Endothelial cell (in vitro differentiated cells): ENCODE data around the gene PRDM9. TPM values are rescaled to one million over a fixed set of nuclear protein-coding genes. Genes with fewer than 3 reads are reported as not detected.

Source experiments
- DNase-seq: peaks from one replicate; pipeline ENCODE4 v3.0.0; 2021; ENCODE audit warnings: low spot score
- H3K27ac Mint-ChIP-seq: one replicate; pipeline ENCODE4 v1.8.0; 2021; ENCODE audit warnings: mixed read lengths, inconsistent platforms; ENCODE audit not compliant: unreplicated experiment
- H3K27me3 Mint-ChIP-seq: one replicate; pipeline ENCODE4 v1.8.0; 2021; ENCODE audit warnings: mild to moderate bottlenecking, moderate library complexity, mixed read lengths, inconsistent platforms; ENCODE audit not compliant: unreplicated experiment
- H3K36me3 Mint-ChIP-seq: one replicate; pipeline ENCODE4 v1.8.0; 2021; ENCODE audit warnings: mild to moderate bottlenecking, low read depth, mixed read lengths, inconsistent platforms; ENCODE audit not compliant: unreplicated experiment
- H3K4me1 Mint-ChIP-seq: one replicate; pipeline ENCODE4 v1.8.0; 2021; ENCODE audit warnings: mild to moderate bottlenecking, mixed read lengths, inconsistent platforms; ENCODE audit not compliant: unreplicated experiment
- H3K4me3 Mint-ChIP-seq: one replicate; pipeline ENCODE4 v1.8.0; 2021; ENCODE audit warnings: mild to moderate bottlenecking, mixed read lengths, inconsistent platforms; ENCODE audit not compliant: unreplicated experiment
- H3K9me3 Mint-ChIP-seq: one replicate; pipeline ENCODE4 v1.8.0; 2021; ENCODE audit warnings: mixed read lengths, inconsistent platforms; ENCODE audit not compliant: unreplicated experiment
- long read RNA-seq: library from polyadenylated mRNA; unstranded; transcript quantifications from one replicate; pipeline ENCODE4 v2.0.0, GENCODE V29; 2020; ENCODE audit not compliant: unreplicated experiment
- total RNA-seq: library from RNA; stranded (reverse); fragmentation: NEBNext Ultra II Directional; extraction: Animal tissue kit (Norgen Biotek cat#: 25700); gene quantifications from one replicate; pipeline ENCODE4 v1.2.1, GENCODE V29; 2021; ENCODE audit not compliant: unreplicated experiment
- TF ChIP-seq, protein P1 (sequence below): fragments of 200-600 bp; sonication (generic); IDR thresholded peaks from one replicate; pipeline ENCODE4 v1.5.0; 2021; ENCODE audit warnings: antibody characterized with exemption; ENCODE audit not compliant: unreplicated experiment

Gene PRDM9
- total RNA-seq: not detected
- long read RNA-seq, partial matches to known transcripts: 0 of 1 reads
- long read RNA-seq, other reads (novel, unspliced or antisense): 1 of 1 reads

DNA sequence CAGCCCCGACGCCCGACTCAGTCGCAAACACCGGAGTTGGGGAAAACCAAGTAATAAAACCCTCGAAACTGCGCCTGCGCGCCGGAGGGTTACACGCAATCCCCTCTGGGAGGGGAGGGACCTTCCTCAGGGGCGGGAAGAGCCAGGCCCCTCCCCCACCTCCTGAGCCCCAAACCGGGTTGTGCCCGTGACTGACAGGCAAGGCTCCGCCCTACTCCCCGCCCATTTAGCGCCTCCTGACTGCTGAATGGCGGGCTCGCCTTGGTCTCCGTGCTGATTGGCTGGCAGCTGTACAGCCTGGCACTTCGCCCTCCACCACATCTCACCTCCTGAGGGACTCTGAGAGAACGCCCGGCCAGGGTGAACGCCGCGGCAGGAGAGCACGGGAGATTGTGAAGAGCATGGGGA is at the start of gene PRDM9:
PRDM9 (plus strand) TSS at position 332 of the 408 bp plus-strand sequence. CDS start 1,425 bp downstream, outside the sequence.
- peaks cover 4% of the 10 kb centered on the region for H3K36me3 Mint-ChIP-seq
- TF ChIP-seq, protein P1, sequence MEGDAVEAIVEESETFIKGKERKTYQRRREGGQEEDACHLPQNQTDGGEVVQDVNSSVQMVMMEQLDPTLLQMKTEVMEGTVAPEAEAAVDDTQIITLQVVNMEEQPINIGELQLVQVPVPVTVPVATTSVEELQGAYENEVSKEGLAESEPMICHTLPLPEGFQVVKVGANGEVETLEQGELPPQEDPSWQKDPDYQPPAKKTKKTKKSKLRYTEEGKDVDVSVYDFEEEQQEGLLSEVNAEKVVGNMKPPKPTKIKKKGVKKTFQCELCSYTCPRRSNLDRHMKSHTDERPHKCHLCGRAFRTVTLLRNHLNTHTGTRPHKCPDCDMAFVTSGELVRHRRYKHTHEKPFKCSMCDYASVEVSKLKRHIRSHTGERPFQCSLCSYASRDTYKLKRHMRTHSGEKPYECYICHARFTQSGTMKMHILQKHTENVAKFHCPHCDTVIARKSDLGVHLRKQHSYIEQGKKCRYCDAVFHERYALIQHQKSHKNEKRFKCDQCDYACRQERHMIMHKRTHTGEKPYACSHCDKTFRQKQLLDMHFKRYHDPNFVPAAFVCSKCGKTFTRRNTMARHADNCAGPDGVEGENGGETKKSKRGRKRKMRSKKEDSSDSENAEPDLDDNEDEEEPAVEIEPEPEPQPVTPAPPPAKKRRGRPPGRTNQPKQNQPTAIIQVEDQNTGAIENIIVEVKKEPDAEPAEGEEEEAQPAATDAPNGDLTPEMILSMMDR: no peak
- no peaks in the 10 kb centered on the region for H3K27me3 Mint-ChIP-seq
- DNase-seq: no peak
- H3K4me3 Mint-ChIP-seq: no peak within 1 kb of the TSS
- no peak within 1 kb of the TSS for H3K27ac Mint-ChIP-seq
- no peaks in the 10 kb centered on the region for H3K4me1 Mint-ChIP-seq
- no peaks in the 10 kb centered on the region for H3K9me3 Mint-ChIP-seq

DNA sequence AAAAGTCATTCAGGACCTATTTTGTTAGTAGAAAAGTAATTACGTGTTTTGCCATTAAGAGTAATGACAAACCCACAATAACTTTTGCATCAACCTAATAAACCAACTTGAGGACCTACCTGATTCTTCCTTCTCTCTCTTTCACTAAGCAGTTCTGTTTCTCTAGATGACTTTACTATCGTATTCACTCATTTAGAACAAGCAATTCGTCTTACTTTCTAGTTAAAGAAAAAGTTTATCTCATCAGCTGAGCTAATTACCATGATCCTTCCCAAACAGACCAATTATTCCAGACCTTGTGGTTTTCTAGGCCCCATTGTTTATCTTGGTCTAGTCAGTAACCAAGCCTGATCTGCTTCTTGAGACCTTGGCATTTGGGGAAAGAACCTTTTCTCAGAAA is 49.6 kb upstream of the PRDM9 start:
- no peak overlapping the region for H3K27ac Mint-ChIP-seq
- no peak for DNase-seq
- no peaks in the 10 kb centered on the region for H3K4me1 Mint-ChIP-seq
- no peaks in the 10 kb centered on the region for H3K36me3 Mint-ChIP-seq
- H3K27me3 Mint-ChIP-seq: no peaks in the 10 kb centered on the region
- no peak overlapping the region for H3K4me3 Mint-ChIP-seq
- H3K9me3 Mint-ChIP-seq: no peaks in the 10 kb centered on the region
- TF ChIP-seq, protein P1: no peak

DNA sequence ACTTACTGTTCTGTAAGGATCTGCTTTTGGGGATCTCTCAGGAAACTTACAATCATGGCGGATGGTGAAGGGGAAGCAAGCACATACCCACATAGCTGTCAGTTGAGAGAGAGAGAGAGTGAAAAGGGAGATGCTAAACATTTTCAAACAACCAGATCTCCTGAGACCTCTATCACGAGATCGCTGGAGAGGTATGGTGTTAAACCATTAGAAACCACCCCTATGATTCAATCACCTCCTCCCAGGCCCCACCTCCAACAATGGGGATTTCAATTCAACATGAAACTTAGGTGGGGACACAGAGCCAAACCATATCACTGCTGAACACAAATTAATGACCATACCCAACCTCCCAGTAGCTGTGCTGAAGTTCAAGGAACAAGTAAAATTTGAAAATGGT is 48.2 kb upstream of the PRDM9 start:
- no peaks in the 10 kb centered on the region for H3K9me3 Mint-ChIP-seq
- TF ChIP-seq, protein P1: no peak
- DNase-seq: no peak
- H3K4me1 Mint-ChIP-seq: no peaks in the 10 kb centered on the region
- no peak overlapping the region for H3K4me3 Mint-ChIP-seq
- no peaks in the 10 kb centered on the region for H3K36me3 Mint-ChIP-seq
- H3K27ac Mint-ChIP-seq: no peak overlapping the region
- no peaks in the 10 kb centered on the region for H3K27me3 Mint-ChIP-seq

DNA sequence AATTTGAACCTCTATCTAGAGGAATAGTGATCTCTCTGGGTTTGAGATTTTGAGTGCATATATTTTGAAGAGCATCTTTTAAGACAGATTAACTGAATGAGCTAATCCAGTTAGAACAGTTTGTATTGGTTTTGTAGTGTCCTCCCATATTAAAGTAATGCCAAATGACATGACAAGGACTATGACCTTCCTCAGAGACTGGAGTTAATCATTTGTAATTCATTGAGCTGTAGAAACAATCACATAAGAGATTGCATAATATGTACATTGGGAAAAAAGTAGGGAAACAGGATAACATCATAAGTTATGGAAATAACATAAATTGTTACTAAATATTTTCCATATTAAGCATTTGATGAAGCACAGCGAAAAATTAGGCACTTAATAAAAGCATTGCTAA is 45.8 kb upstream of the PRDM9 start:
- no peak overlapping the region for H3K27ac Mint-ChIP-seq
- H3K9me3 Mint-ChIP-seq: no peaks in the 10 kb centered on the region
- no peak for DNase-seq
- TF ChIP-seq, protein P1: no peak
- no peak overlapping the region for H3K4me3 Mint-ChIP-seq
- no peaks in the 10 kb centered on the region for H3K4me1 Mint-ChIP-seq
- H3K27me3 Mint-ChIP-seq: peaks cover 2% of the 10 kb centered on the region
- H3K36me3 Mint-ChIP-seq: peaks cover 1% of the 10 kb centered on the region

DNA sequence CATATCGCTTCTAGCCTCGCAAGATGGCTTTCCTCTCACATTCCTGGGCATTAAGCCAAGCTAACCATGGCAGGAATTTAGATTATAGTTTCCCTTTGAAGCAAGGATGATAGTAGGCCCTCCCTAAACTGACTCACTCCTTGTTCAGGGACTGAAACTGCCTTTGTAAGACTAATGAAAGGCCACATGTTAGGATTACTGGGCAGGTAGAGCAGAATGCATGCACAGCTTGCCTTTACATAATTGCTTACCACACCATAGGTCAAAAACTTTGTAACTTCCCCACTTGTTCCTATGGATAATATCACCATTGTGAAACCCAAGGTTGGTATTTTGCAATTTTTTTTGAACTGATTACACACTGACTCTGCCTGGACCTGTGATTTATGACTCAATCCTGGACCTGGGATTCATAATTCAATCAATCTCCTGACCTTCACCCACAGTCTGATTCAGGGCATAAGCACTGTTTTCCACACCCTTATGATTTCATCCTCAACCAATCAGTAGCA is 41.0 kb upstream of the PRDM9 start:
- Mint-ChIP-seq H3K27me3 (peaks cover 5% of the 10 kb centered on the region), H3K4me1 (no peaks in the 10 kb centered on the region), H3K9me3 (no peaks in the 10 kb centered on the region), H3K27ac (no peak overlapping the region), H3K36me3 (peaks cover 4% of the 10 kb centered on the region), H3K4me3 (no peak overlapping the region)
- TF ChIP-seq, protein P1: no peak
- DNase-seq: no peak
